ENCODE results near the gene ASB1. TPM values are rescaled to one million over a fixed set of nuclear protein-coding genes. Genes with fewer than 3 reads are reported as not detected.

Gene ASB1
- polyA plus RNA-seq, 1 of the 3 experiments (the other 2 are of a cell fraction) = 33.3 TPM

DNA sequence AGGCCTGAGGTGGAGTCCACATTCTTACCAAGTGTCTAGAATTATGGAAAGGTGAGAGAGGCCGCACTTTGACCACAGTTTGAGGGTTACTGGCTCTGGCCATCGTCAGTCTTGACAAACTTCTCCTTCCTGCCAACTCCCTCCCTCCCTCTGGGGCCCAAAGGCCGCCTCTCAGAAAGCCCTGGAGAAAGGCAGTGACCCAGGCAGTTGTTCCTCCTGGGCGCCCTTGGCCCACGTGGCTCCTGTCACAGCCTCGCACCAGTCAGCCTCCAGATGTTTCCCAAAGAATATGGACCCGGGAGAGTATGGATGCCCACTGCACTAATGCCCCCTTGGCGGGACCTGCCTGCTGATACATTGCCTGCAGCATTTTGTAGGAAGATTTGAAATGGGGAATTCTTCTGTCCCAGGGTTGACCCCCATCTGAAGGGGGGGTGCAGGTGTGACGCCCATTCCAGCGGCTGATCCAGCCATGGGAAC, 61.7 kb downstream of the ASB1 start:
- WGBS (ENCODE audit: low lambda C conversion rate) = 69% methylated on average over 9 of the region's 10 CpGs

DNA sequence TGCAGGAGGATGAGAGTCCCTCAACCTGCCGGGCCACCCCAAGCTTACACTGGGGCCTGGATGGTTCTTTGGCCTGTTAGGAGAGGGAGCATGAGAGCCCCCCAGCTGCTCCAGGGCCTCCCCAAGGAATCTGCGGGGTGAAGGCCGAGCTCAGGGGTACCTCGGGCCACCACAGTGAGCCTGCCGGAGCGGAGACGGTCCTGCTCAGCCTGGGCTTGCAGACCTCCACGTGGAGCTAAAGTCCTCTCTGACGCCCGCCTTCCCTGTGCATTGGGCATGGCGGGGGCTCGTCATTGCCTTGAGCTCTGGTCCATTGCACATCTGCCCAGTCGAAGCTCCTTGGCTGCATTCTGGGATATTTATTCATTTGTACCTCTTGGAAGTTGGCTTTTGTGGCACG, 62.7 kb downstream of the ASB1 start:
- POLR2A ChIA-PET = no interaction called here

More for the DNA sequence above, 61.7 kb downstream of the ASB1 start:
- H3K36me3 ChIP-seq (replicated peaks in 1 of 2; ENCODE audit: control insufficient read depth in 1 of 2, insufficient read depth in 2 of 2, low read length in 1 of 2) = no peaks in the 10 kb centered on the region
- no peak overlapping the region for H2AFZ ChIP-seq (ENCODE audit: low read depth)
- H3K4me3 ChIP-seq (ENCODE audit: low read depth in 2 of 2, low read length in 1 of 2) = no peak overlapping the region
- no peaks in the 10 kb centered on the region for H4K20me1 ChIP-seq (ENCODE audit: insufficient read depth)
- ChIA-PET POLR2A (no interaction called here), CTCF (no interaction called here)
- H3K4me2 ChIP-seq = no peak overlapping the region
- DNase-seq = no peak
- H3K79me2 ChIP-seq (ENCODE audit: insufficient read depth) = no peaks in the 10 kb centered on the region
- H3K27me3 ChIP-seq (ENCODE audit: insufficient read depth) = no peaks in the 10 kb centered on the region
- H3K9ac ChIP-seq = no peak overlapping the region
- H3K4me1 ChIP-seq (ENCODE audit: control insufficient read depth in 1 of 2, insufficient read depth in 2 of 2, low read depth in 1 of 2, low read length in 1 of 2) = peaks cover 0 to 3% of the 10 kb centered on the region in 2 experiments; a peak in 1 of 4 replicates
- no peak for TF ChIP-seq JUND (IDR thresholded peaks at IDR 0.05)
- TF ChIP-seq RAD21 (IDR thresholded peaks at IDR 0.05; ENCODE audit: low read length) = no peak
- no peaks in the 10 kb centered on the region for H3F3A ChIP-seq (replicated peaks; ENCODE audit: insufficient read depth)
- H3K9me3 ChIP-seq = no peaks in the 10 kb centered on the region
- H3K9me2 ChIP-seq = no peaks in the 10 kb centered on the region
- H3K27ac ChIP-seq (ENCODE audit: low read depth in 2 of 2, low read length in 1 of 2) = no peak overlapping the region

More for the DNA sequence above, 62.7 kb downstream of the ASB1 start:
- CTCF ChIA-PET = no interaction called here
- no peak for TF ChIP-seq RAD21 (IDR thresholded peaks at IDR 0.05; ENCODE audit: low read length)
- no peak for TF ChIP-seq TAF1 (IDR thresholded peaks at IDR 0.05; ENCODE audit: borderline replicate concordance, low read depth, low read length)
- TF ChIP-seq MEF2A (IDR thresholded peaks at IDR 0.05; ENCODE audit: borderline replicate concordance, low read depth) = no peak
- TF ChIP-seq JUND (IDR thresholded peaks at IDR 0.05) = no peak
- no peak for TF ChIP-seq FOXM1 (IDR thresholded peaks at IDR 0.05; ENCODE audit: low read depth)
- TF ChIP-seq, protein P1, sequence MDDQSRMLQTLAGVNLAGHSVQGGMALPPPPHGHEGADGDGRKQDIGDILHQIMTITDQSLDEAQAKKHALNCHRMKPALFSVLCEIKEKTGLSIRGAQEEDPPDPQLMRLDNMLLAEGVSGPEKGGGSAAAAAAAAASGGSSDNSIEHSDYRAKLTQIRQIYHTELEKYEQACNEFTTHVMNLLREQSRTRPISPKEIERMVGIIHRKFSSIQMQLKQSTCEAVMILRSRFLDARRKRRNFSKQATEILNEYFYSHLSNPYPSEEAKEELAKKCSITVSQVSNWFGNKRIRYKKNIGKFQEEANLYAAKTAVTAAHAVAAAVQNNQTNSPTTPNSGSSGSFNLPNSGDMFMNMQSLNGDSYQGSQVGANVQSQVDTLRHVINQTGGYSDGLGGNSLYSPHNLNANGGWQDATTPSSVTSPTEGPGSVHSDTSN (IDR thresholded peaks at IDR 0.05) = no peak
- TF ChIP-seq GABPA (IDR thresholded peaks at IDR 0.05; ENCODE audit: low read depth) = no peak
- TF ChIP-seq RFX5 (IDR thresholded peaks at IDR 0.05; ENCODE audit: low read length) = no peak
- TF ChIP-seq, protein P2, sequence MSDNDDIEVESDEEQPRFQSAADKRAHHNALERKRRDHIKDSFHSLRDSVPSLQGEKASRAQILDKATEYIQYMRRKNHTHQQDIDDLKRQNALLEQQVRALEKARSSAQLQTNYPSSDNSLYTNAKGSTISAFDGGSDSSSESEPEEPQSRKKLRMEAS (IDR thresholded peaks at IDR 0.05; ENCODE audit: low read depth) = no peak
- TF ChIP-seq SMC3 (IDR thresholded peaks at IDR 0.05; ENCODE audit: low read depth, low read length) = no peak
- TF ChIP-seq YY1 (IDR thresholded peaks at IDR 0.05; ENCODE audit: low read depth) = no peak
- TF ChIP-seq MXI1 (IDR thresholded peaks at IDR 0.05; ENCODE audit: low read depth, low read length) = no peak
- no peak for TF ChIP-seq RCOR1 (IDR thresholded peaks at IDR 0.05; ENCODE audit: low read length)
- TF ChIP-seq, protein P3, sequence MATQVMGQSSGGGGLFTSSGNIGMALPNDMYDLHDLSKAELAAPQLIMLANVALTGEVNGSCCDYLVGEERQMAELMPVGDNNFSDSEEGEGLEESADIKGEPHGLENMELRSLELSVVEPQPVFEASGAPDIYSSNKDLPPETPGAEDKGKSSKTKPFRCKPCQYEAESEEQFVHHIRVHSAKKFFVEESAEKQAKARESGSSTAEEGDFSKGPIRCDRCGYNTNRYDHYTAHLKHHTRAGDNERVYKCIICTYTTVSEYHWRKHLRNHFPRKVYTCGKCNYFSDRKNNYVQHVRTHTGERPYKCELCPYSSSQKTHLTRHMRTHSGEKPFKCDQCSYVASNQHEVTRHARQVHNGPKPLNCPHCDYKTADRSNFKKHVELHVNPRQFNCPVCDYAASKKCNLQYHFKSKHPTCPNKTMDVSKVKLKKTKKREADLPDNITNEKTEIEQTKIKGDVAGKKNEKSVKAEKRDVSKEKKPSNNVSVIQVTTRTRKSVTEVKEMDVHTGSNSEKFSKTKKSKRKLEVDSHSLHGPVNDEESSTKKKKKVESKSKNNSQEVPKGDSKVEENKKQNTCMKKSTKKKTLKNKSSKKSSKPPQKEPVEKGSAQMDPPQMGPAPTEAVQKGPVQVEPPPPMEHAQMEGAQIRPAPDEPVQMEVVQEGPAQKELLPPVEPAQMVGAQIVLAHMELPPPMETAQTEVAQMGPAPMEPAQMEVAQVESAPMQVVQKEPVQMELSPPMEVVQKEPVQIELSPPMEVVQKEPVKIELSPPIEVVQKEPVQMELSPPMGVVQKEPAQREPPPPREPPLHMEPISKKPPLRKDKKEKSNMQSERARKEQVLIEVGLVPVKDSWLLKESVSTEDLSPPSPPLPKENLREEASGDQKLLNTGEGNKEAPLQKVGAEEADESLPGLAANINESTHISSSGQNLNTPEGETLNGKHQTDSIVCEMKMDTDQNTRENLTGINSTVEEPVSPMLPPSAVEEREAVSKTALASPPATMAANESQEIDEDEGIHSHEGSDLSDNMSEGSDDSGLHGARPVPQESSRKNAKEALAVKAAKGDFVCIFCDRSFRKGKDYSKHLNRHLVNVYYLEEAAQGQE (IDR thresholded peaks at IDR 0.05; ENCODE audit: low read depth, low read length) = no peak
- no peak for TF ChIP-seq NRF1 (IDR thresholded peaks at IDR 0.05; ENCODE audit: low read depth, low read length)
- no peak for TF ChIP-seq ELF1 (IDR thresholded peaks at IDR 0.05)
- TF ChIP-seq EZH2phosphoT487 (IDR thresholded peaks at IDR 0.05; ENCODE audit: borderline replicate concordance, low read depth) = no peak
- no peak for TF ChIP-seq CHD2 (IDR thresholded peaks at IDR 0.05; ENCODE audit: low read length, partially characterized antibody)
- H3K27me3 ChIP-seq (ENCODE audit: insufficient read depth) = no peaks in the 10 kb centered on the region
- no peak overlapping the region for H3K27ac ChIP-seq (ENCODE audit: low read depth in 2 of 2, low read length in 1 of 2)
- H4K20me1 ChIP-seq (ENCODE audit: insufficient read depth) = no peaks in the 10 kb centered on the region
- H3K4me2 ChIP-seq = no peak overlapping the region
- H3F3A ChIP-seq (replicated peaks; ENCODE audit: insufficient read depth) = no peaks in the 10 kb centered on the region
- H3K9me3 ChIP-seq = no peaks in the 10 kb centered on the region
- DNase-seq = no peak
- H3K79me2 ChIP-seq (ENCODE audit: insufficient read depth) = no peaks in the 10 kb centered on the region
- H3K4me1 ChIP-seq (ENCODE audit: control insufficient read depth in 1 of 2, insufficient read depth in 2 of 2, low read depth in 1 of 2, low read length in 1 of 2) = peaks cover 0 to 3% of the 10 kb centered on the region in 2 experiments; a peak in 1 of 4 replicates
- no peaks in the 10 kb centered on the region for H3K9me2 ChIP-seq
- no peaks in the 10 kb centered on the region for H3K36me3 ChIP-seq (replicated peaks in 1 of 2; ENCODE audit: control insufficient read depth in 1 of 2, insufficient read depth in 2 of 2, low read length in 1 of 2)
- H3K9ac ChIP-seq = no peak overlapping the region
- no peak overlapping the region for H2AFZ ChIP-seq (ENCODE audit: low read depth)
- no peak overlapping the region for H3K4me3 ChIP-seq (ENCODE audit: low read depth in 2 of 2, low read length in 1 of 2)
- WGBS (ENCODE audit: low lambda C conversion rate) = 72% methylated on average over 7 of the region's 14 CpGs

Measured in SK-N-SH (cell line).